RWPE2 (cell line): ENCODE results near the gene BACE2.

Experiments used
- ATAC-seq: fragments of 200-7000 bp; cut with Tn5 transposase; 3 replicates; pipeline ENCODE4 v1.9.1; 2021; ENCODE audit warnings: low read depth
- DNase-seq: peaks from one replicate; pipeline ENCODE4 v3.0.0-alpha.2; 2020; ENCODE audit warnings: low spot score
- H3K27ac ChIP-seq: fragments of 450-650 bp; 2 replicates; pipeline ENCODE4 v1.5.1; 2017; ENCODE audit warnings: mild to moderate bottlenecking; ENCODE audit not compliant: poor library complexity, severe bottlenecking
- H3K27me3 ChIP-seq: fragments of 250-450 bp; sonication (Bioruptor Pico); 2 replicates; pipeline ENCODE4 v1.5.1; 2021; ENCODE audit warnings: mild to moderate bottlenecking, moderate library complexity; ENCODE audit not compliant: insufficient read depth, poor library complexity, severe bottlenecking
- H3K36me3 ChIP-seq: fragments of 250-450 bp; sonication (Bioruptor Pico); 2 replicates; pipeline ENCODE4 v1.5.1; 2020; ENCODE audit warnings: low read depth, mild to moderate bottlenecking, moderate library complexity
- H3K4me1 ChIP-seq: fragments of 250-450 bp; sonication (Bioruptor Pico); 2 replicates; pipeline ENCODE4 v1.5.1; 2021; ENCODE audit warnings: mild to moderate bottlenecking, moderate library complexity; ENCODE audit not compliant: insufficient read depth, poor library complexity, severe bottlenecking
- H3K4me3 ChIP-seq: fragments of 250-450 bp; sonication (Bioruptor Pico); 2 replicates; pipeline ENCODE4 v1.5.1; 2021; ENCODE audit warnings: mild to moderate bottlenecking, moderate library complexity; ENCODE audit not compliant: severe bottlenecking
- H3K9me3 ChIP-seq: fragments of 250-450 bp; sonication (Bioruptor Pico); 2 replicates; pipeline ENCODE4 v1.5.1; 2021; ENCODE audit warnings: mild to moderate bottlenecking, moderate library complexity; ENCODE audit not compliant: severe bottlenecking
- TF ChIP-seq, protein P1 (sequence below): fragments of 450-650 bp; IDR thresholded peaks from one replicate; pipeline ENCODE4 v1.5.1; 2017; ENCODE audit warnings: mild to moderate bottlenecking, moderate library complexity; ENCODE audit not compliant: poor library complexity, severe bottlenecking

Gene BACE2

DNA sequence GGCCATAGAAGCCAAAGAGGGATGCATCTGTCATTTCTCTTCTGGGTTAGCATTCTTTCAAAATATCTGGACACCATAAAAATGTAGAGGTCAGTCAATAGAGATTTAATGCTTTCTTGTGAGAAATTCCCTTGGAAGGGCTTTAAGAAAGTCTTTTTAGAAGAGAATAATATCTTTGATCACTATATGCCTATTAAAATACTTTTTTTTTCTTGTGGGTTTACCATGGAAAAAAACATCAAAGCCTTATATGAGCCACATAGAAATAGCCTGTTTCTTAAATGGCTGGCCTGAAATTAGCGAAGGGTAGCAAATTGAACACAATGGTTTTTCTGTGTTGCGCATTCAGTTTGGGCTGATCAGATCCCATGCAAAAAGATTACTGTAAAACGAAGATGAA lies 36.8 kb downstream of the BACE2 start:
- Histone ChIP-seq H3K27ac (no peak overlapping the region), H3K4me1 (no peaks in the 10 kb centered on the region), H3K36me3 (no peaks in the 10 kb centered on the region), H3K27me3 (no peaks in the 10 kb centered on the region), H3K4me3 (no peak overlapping the region), H3K9me3 (no peaks in the 10 kb centered on the region)
- TF ChIP-seq, protein P1, sequence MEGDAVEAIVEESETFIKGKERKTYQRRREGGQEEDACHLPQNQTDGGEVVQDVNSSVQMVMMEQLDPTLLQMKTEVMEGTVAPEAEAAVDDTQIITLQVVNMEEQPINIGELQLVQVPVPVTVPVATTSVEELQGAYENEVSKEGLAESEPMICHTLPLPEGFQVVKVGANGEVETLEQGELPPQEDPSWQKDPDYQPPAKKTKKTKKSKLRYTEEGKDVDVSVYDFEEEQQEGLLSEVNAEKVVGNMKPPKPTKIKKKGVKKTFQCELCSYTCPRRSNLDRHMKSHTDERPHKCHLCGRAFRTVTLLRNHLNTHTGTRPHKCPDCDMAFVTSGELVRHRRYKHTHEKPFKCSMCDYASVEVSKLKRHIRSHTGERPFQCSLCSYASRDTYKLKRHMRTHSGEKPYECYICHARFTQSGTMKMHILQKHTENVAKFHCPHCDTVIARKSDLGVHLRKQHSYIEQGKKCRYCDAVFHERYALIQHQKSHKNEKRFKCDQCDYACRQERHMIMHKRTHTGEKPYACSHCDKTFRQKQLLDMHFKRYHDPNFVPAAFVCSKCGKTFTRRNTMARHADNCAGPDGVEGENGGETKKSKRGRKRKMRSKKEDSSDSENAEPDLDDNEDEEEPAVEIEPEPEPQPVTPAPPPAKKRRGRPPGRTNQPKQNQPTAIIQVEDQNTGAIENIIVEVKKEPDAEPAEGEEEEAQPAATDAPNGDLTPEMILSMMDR: no peak
- no peak for ATAC-seq
- no peak for DNase-seq

DNA sequence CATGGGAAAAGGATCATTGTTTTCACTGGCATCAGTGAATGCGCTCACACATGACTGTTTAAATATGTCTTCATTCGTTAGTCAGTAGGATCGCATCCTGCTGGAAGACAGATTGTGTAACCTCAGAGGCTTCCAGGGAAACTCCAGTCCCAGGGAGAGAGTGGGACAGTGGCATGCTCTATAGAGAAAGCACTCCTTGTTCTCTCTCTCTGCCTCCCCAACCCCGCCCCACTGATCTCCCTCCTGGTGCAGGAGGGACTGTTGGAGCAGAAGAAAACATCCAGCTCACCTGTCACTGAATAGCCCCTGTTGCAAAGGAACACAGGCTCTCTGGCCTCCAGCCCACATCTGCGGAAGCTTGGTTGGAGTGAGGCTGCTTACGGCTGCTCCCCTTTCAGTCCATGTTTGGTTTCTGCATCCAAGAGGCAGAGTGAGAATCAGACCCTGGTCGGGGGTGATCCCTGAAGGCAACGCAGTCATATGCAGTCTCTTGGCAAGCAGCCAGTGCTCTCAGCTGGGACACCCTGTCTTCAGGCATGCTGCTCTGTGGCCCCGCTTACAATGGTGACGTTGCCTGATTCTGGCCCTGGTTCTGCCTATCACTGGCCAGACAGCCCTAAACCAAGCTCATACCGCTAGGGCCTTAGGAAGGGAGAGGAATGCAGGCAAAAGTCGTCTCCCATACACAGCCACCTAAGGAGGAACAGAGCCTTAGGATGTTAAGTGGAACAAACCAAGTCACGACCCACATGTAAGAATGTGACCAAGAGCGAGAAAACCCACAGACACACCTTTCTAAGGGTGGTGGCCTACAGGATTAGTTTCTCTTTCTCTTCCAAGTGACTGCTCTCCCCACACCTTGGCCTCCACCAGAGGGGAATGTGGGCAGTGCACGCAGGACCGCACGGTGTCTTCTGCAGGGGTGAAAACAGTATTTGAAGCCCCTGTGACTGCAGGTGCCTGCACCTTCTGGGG lies 39.7 kb downstream of the BACE2 start:
- no peak overlapping the region for H3K4me3 ChIP-seq
- ATAC-seq (peak; percentile 51; the same call in 1 of the 3 replicates), DNase-seq (no peak)
- H3K9me3 ChIP-seq: no peaks in the 10 kb centered on the region
- H3K36me3 ChIP-seq: no peaks in the 10 kb centered on the region
- no peaks in the 10 kb centered on the region for H3K4me1 ChIP-seq
- no peaks in the 10 kb centered on the region for H3K27me3 ChIP-seq
- H3K27ac ChIP-seq: no peak overlapping the region
- TF ChIP-seq, protein P1: no peak

DNA sequence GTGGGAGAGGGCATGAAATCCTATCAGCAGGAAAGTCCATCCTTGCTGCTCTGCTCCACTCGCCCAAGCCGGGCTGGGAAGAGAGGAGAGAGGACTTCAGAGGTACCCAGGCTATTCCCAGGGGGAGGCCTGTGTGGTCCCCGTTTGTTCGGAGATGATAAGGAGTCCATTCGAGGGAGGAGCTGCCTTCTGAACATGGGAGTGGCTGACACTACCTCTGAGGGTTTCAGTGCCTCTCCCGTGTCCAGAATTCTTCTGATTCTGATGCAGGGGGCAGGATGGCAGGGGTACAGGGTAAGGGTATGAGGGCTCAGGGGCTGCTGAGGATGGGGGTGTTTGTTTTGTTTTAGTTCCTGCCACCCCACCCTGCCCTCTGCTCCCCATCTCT lies 40.4 kb downstream of the BACE2 start:
- Histone ChIP-seq H3K4me3 (no peak overlapping the region), H3K27me3 (no peaks in the 10 kb centered on the region), H3K36me3 (no peaks in the 10 kb centered on the region), H3K4me1 (no peaks in the 10 kb centered on the region), H3K27ac (no peak overlapping the region), H3K9me3 (no peaks in the 10 kb centered on the region)
- TF ChIP-seq, protein P1: no peak
- ATAC-seq (no peak), DNase-seq (no peak)

DNA sequence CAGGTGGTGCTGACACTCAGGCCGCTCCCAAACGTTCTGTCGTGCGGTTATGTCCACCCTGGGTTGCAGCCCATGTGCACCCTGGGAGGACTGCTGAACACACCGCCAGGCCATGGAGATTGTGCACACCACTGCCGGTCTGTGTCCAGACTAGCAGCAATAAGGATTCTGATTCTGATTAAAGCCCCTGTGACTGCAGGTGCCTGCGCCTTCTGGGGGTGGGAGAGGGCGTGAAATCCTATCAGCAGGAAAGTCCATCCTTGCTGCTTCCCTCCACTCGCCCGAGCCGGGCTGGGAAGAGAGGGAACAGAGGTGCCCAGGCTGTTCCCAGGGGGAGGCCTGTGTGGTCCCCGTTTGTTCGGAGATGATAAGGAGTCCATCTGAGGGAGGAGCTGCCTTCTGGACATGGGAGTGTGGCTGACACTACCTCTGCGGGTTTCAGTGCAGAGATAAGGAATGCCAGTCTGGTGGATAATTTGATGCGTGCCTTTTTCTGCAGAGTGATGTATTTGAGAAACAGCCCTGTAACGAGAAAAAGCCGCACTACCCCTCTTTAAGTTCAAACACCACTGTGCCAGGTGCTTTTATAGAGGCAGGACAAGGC lies 41.2 kb downstream of the BACE2 start:
- no peaks in the 10 kb centered on the region for H3K27me3 ChIP-seq
- H3K36me3 ChIP-seq: no peaks in the 10 kb centered on the region
- no peaks in the 10 kb centered on the region for H3K4me1 ChIP-seq
- TF ChIP-seq, protein P1: no peak
- DNase-seq (no peak), ATAC-seq (no peak)
- no peaks in the 10 kb centered on the region for H3K9me3 ChIP-seq
- H3K27ac ChIP-seq: no peak overlapping the region
- no peak overlapping the region for H3K4me3 ChIP-seq
